SK-N-SH treated with all-trans-retinoic acid at 6 μM for 48 hours (cell line): ENCODE data around the gene ACKR2.

Experiments used
- ARNTL ChIP-seq: fragments of 450-650 bp; formaldehyde crosslinking; IDR thresholded peaks from 2 replicates; pipeline ENCODE4 v1.5.0; 2020; ENCODE audit warnings: low read depth, mild to moderate bottlenecking, moderate library complexity, borderline replicate concordance
- SNAI2 ChIP-seq: fragments of 250-450 bp; sonication (Bioruptor Pico); IDR thresholded peaks from 2 replicates; pipeline ENCODE4 v1.5.0; 2020; ENCODE audit warnings: mild to moderate bottlenecking, moderate library complexity
- TOX ChIP-seq: fragments of 250-450 bp; sonication (Bioruptor Pico); IDR thresholded peaks from 2 replicates; pipeline ENCODE4 v1.8.0; 2021; ENCODE audit warnings: mild to moderate bottlenecking, moderate library complexity, borderline replicate concordance

- TF ChIP-seq ARNTL: no peak
- TF ChIP-seq TOX (CRISPR knock-in tag): no peak
- TF ChIP-seq SNAI2 (CRISPR knock-in tag): no peak
Measured at GRCh38 chr3:42871592-42872196, 62.4 kb downstream of the ACKR2 start.
